ENCODE measurements around the gene PDE8A. TPM values are rescaled to one million over a fixed set of nuclear protein-coding genes. Genes with fewer than 3 reads are reported as not detected.

PDE8A gene
- total and polyA plus RNA-seq, 2 of the 4 experiments (the other 2 are of a cell fraction) = 32.4 to 35.9 TPM

DNA sequence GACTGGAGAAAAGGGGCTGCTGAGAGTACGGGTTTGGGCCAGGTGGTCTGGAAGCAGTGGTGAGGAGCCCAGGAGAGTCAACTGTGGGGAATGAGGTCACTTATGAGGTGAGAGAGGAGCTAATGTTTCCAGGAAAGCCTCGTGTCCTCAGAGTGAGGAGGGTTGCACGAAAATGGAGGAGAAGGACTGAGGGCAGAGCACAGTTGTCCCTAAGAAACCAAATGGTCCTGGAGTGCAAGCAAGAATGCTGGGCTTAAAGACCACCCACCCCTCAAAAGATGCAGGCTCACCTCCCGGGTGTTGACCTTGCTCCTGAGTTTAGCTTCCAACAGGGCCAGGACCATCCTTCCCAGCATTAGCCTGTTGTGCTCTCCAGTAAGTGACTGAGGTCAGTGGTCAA is 133.2 kb downstream of the PDE8A start:
- ChIA-PET CTCF (no interaction called here), POLR2A (ENCODE audit: unreplicated experiment) (no interaction called here)
- 96% methylated on average over 2 of the region's 4 CpGs; no CpG with 5 or more reads in 1 of the 2 experiments for WGBS, 2 experiments (ENCODE audit: extremely low coverage in 2 of 2, insufficient read length in 1 of 2)
- H3K4ac ChIP-seq (ENCODE audit: low read depth, low read length) = no peak overlapping the region
- H3K4me1 ChIP-seq (ENCODE audit: control insufficient read depth, insufficient read depth, low read length) = no peaks in the 10 kb centered on the region
- BruUV-seq (replicated peaks) = no TSS peak
- no peak overlapping the region for H2BK15ac ChIP-seq (ENCODE audit: low read depth, low read length)
- H3K36me3 ChIP-seq (ENCODE audit: control insufficient read depth, insufficient read depth, low read length) = peaks cover 41% of the 10 kb centered on the region
- H2AFZ ChIP-seq (replicated peaks; ENCODE audit: low read length, poor library complexity) = no peak overlapping the region
- no peaks in the 10 kb centered on the region for H4K20me1 ChIP-seq (ENCODE audit: insufficient read depth, low read length)
- no peak for ATAC-seq (ENCODE audit: low read depth)
- no peak overlapping the region for H3K9ac ChIP-seq (ENCODE audit: low read depth, low read length)
- no peak overlapping the region for H3K18ac ChIP-seq (ENCODE audit: low read depth, low read length)
- intact Hi-C loops (cut with micrococcal nuclease) = no loop called here
- H3K4me2 ChIP-seq (ENCODE audit: low read depth, low read length) = no peak overlapping the region
- no peak overlapping the region for H2AK5ac ChIP-seq (ENCODE audit: low read depth, low read length)
- H3K79me1 ChIP-seq (ENCODE audit: low read depth in 1 of 2, low read length in 2 of 2) = peaks cover 6 to 18% of the 10 kb centered on the region in 2 experiments; a peak in 3 of 4 replicates
- dilution Hi-C loops (cut with HindIII; ENCODE audit: low sequenced_read_pairs, unreplicated experiment) = no loop called here
- H3K27me3 ChIP-seq (ENCODE audit: control insufficient read depth, insufficient read depth, low read length) = no peaks in the 10 kb centered on the region
- H4K8ac ChIP-seq (ENCODE audit: low read depth in 2 of 2, low read length in 2 of 2) = no peak overlapping the region
- H3K23ac ChIP-seq (ENCODE audit: low read depth, low read length) = no peak overlapping the region
- no peak overlapping the region for H3K27ac ChIP-seq (ENCODE audit: insufficient read depth, low read length)
- H4K91ac ChIP-seq (ENCODE audit: insufficient read depth, low read depth, low read length) = no peak overlapping the region
- no peak overlapping the region for H3K56ac ChIP-seq (ENCODE audit: extremely low read depth, insufficient read depth, low read length)
- no peak overlapping the region for H2BK5ac ChIP-seq (ENCODE audit: low read depth, low read length, poor library complexity, severe bottlenecking)
- H3K9me1 ChIP-seq (ENCODE audit: insufficient read depth, low read length) = peaks cover 24% of the 10 kb centered on the region
- H2BK120ac ChIP-seq (ENCODE audit: low read depth, low read length) = no peak overlapping the region
- no peak overlapping the region for H3K14ac ChIP-seq (replicated peaks; ENCODE audit: low read depth, low read length)
- H4K5ac ChIP-seq (ENCODE audit: low read depth, low read length) = no peak overlapping the region
- no peak overlapping the region for H3K4me3 ChIP-seq (ENCODE audit: insufficient read depth, low read depth, low read length)
- no peaks in the 10 kb centered on the region for H3K9me3 ChIP-seq (ENCODE audit: control insufficient read depth, insufficient read depth, low read length)
- no peak for TF ChIP-seq CHD1 (IDR thresholded peaks at IDR 0.05; ENCODE audit: low read depth, low read length)
- no peak for TF ChIP-seq SMC3 (IDR thresholded peaks at IDR 0.05; ENCODE audit: low read depth, low read length)
- TF ChIP-seq, protein P1, sequence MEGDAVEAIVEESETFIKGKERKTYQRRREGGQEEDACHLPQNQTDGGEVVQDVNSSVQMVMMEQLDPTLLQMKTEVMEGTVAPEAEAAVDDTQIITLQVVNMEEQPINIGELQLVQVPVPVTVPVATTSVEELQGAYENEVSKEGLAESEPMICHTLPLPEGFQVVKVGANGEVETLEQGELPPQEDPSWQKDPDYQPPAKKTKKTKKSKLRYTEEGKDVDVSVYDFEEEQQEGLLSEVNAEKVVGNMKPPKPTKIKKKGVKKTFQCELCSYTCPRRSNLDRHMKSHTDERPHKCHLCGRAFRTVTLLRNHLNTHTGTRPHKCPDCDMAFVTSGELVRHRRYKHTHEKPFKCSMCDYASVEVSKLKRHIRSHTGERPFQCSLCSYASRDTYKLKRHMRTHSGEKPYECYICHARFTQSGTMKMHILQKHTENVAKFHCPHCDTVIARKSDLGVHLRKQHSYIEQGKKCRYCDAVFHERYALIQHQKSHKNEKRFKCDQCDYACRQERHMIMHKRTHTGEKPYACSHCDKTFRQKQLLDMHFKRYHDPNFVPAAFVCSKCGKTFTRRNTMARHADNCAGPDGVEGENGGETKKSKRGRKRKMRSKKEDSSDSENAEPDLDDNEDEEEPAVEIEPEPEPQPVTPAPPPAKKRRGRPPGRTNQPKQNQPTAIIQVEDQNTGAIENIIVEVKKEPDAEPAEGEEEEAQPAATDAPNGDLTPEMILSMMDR (conservative IDR thresholded peaks at IDR 0.05; ENCODE audit: low read depth, low read length) = no peak
- no peak for TF ChIP-seq NFE2L2 (IDR thresholded peaks at IDR 0.05; ENCODE audit: low read depth, low read length)
- no peak for TF ChIP-seq RFX5 (IDR thresholded peaks at IDR 0.05; ENCODE audit: low read depth, low read length)
- in situ Hi-C loops (cut with MboI; ENCODE audit: low sequenced_read_pairs) = no loop called here
- DNase-seq = no peak
- no peak overlapping the region for H2AK9ac ChIP-seq (replicated peaks; ENCODE audit: low read depth, low read length, poor library complexity)
- no peak overlapping the region for H2BK20ac ChIP-seq (ENCODE audit: low read depth, low read length)
